ENCODE data around the gene KRTAP20-2.

GRCh38 chr21:30668776-30669175, 33.8 kb downstream of the KRTAP20-2 start:
- TF ChIP-seq CTCF (IDR thresholded peaks at IDR 0.05) (no peak), EZH2 (IDR thresholded peaks at IDR 0.05; ENCODE audit: borderline replicate concordance, insufficient read depth, low read depth, low read length, poor library complexity, severe bottlenecking) (no peak)
